Neural progenitor cell (in vitro differentiated cells): ENCODE data around the gene TOR1A.

Source experiments
- EZH2 ChIP-seq: fragments of 200-600 bp; sonication (generic); IDR thresholded peaks from 2 replicates; pipeline ENCODE4 v1.6.1; 2017; ENCODE audit warnings: antibody characterized with exemption, mild to moderate bottlenecking, moderate library complexity
- EZH2phosphoT487 ChIP-seq: fragments of 200-600 bp; sonication (generic); IDR thresholded peaks from 2 replicates; pipeline ENCODE4 v1.6.1; 2017; ENCODE audit warnings: antibody characterized with exemption
- TF ChIP-seq, protein P1 (sequence below): fragments of 200-600 bp; sonication (generic); IDR thresholded peaks from 2 replicates; pipeline ENCODE4 v1.5.1; 2017; ENCODE audit warnings: antibody characterized with exemption, mild to moderate bottlenecking

DNA sequence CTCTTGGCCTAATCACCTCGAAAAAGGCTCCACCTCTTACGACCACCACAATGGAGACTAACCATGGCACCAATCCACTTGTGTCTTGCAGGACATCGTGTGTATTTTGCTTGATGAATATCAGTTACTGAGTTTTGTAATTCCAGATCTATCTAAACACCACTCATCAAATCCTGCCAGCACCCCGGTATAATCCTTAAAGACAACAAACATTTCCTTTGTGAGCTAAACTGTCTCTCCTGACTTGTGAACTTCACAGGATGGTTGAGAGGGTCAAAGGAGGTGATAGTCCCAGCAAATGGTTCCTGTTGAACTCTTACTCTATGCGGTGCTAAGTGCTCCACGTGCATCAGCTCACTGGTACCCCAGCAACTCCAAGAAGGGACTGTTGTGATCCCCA, 25.0 kb downstream of the TOR1A start:
- TF ChIP-seq EZH2: no peak
- TF ChIP-seq, protein P1, sequence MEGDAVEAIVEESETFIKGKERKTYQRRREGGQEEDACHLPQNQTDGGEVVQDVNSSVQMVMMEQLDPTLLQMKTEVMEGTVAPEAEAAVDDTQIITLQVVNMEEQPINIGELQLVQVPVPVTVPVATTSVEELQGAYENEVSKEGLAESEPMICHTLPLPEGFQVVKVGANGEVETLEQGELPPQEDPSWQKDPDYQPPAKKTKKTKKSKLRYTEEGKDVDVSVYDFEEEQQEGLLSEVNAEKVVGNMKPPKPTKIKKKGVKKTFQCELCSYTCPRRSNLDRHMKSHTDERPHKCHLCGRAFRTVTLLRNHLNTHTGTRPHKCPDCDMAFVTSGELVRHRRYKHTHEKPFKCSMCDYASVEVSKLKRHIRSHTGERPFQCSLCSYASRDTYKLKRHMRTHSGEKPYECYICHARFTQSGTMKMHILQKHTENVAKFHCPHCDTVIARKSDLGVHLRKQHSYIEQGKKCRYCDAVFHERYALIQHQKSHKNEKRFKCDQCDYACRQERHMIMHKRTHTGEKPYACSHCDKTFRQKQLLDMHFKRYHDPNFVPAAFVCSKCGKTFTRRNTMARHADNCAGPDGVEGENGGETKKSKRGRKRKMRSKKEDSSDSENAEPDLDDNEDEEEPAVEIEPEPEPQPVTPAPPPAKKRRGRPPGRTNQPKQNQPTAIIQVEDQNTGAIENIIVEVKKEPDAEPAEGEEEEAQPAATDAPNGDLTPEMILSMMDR: no peak
- no peak for TF ChIP-seq EZH2phosphoT487
